MM.1S (cell line): ENCODE results near the gene SLC39A6.
"Not testable (repeated sequence)": the region's sequence is repeated elsewhere in the genome, so short reads cannot be mapped to it uniquely, and the experiment has no call there.

Source experiments
- DNase-seq: peaks from one replicate; pipeline ENCODE4 v3.0.0-alpha.2; 2015
- H2AFZ ChIP-seq: fragments of 300-600 bp; sonication (generic); 2 replicates; pipeline ENCODE4 v1.6.0; 2016; ENCODE audit warnings: antibody characterized with exemption, low read length
- H3F3A ChIP-seq: fragments of 300-600 bp; sonication (generic); 2 replicates; pipeline ENCODE4 v1.6.1; 2016; ENCODE audit warnings: mild to moderate bottlenecking, antibody characterized with exemption, low read length, moderate library complexity, mixed read lengths; ENCODE audit not compliant: insufficient read depth
- H3K27ac ChIP-seq: fragments of 300-600 bp; sonication (generic); 2 replicates; pipeline ENCODE4 v1.5.1; 2016; ENCODE audit warnings: mild to moderate bottlenecking, low read length
- H3K27me3 ChIP-seq: fragments of 300-600 bp; sonication (generic); replicated peaks from 2 replicates; pipeline ENCODE4 v1.6.0; 2016; ENCODE audit warnings: low read length; ENCODE audit not compliant: insufficient read depth
- H3K36me3 ChIP-seq: fragments of 300-600 bp; sonication (generic); replicated peaks from 2 replicates; pipeline ENCODE4 v1.6.1; 2016; ENCODE audit warnings: mild to moderate bottlenecking, low read length, mixed read lengths; ENCODE audit not compliant: insufficient read depth
- H3K4me1 ChIP-seq: fragments of 300-600 bp; sonication (generic); 2 replicates; pipeline ENCODE4 v1.6.1; 2016; ENCODE audit warnings: low read length, mixed read lengths
- H3K4me2 ChIP-seq: fragments of 300-600 bp; sonication (generic); 2 replicates; pipeline ENCODE4 v1.6.0; 2016; ENCODE audit warnings: low read depth, low read length
- H3K4me3 ChIP-seq: fragments of 300-600 bp; sonication (generic); 2 replicates; pipeline ENCODE4 v1.5.1; 2016; ENCODE audit warnings: low read length, mixed read lengths
- H3K79me2 ChIP-seq: fragments of 300-600 bp; sonication (generic); 2 replicates; pipeline ENCODE4 v1.6.1; 2016; ENCODE audit warnings: mixed run types, low read length, mixed read lengths
- H3K9ac ChIP-seq: fragments of 300-600 bp; sonication (generic); 2 replicates; pipeline ENCODE4 v1.6.1; 2016; ENCODE audit warnings: low read length, mixed read lengths
- H3K9me2 ChIP-seq: fragments of 300-600 bp; sonication (generic); replicated peaks from 2 replicates; pipeline ENCODE4 v1.6.1; 2016; ENCODE audit warnings: mild to moderate bottlenecking, low read length, mixed read lengths; ENCODE audit not compliant: insufficient read depth
- H3K9me3 ChIP-seq: fragments of 300-600 bp; sonication (generic); replicated peaks from 2 replicates; pipeline ENCODE4 v1.6.1; 2016; ENCODE audit warnings: mild to moderate bottlenecking, low read length, mixed read lengths; ENCODE audit not compliant: insufficient read depth
- H4K20me1 ChIP-seq: fragments of 300-600 bp; sonication (generic); 2 replicates; pipeline ENCODE4 v1.6.1; 2016; ENCODE audit warnings: mild to moderate bottlenecking, low read length, moderate library complexity, mixed read lengths; ENCODE audit not compliant: insufficient read depth
- EZH2 ChIP-seq: fragments of 300-600 bp; sonication (generic); optimal IDR thresholded peaks from 2 replicates; pipeline ENCODE3; 2017; ENCODE audit warnings: low read depth, mild to moderate bottlenecking, antibody characterized with exemption, low read length, mixed read lengths
- EZH2phosphoT487 ChIP-seq: fragments of 300-600 bp; sonication (generic); IDR thresholded peaks from 2 replicates; pipeline ENCODE4 v1.6.1; 2018; ENCODE audit warnings: antibody characterized with exemption, low read length
- TF ChIP-seq, protein P1 (sequence below): fragments of 300-600 bp; sonication (generic); IDR thresholded peaks from 2 replicates; pipeline ENCODE4 v1.5.1; 2016; ENCODE audit warnings: antibody characterized with exemption, low read length, mixed read lengths

Gene SLC39A6

DNA sequence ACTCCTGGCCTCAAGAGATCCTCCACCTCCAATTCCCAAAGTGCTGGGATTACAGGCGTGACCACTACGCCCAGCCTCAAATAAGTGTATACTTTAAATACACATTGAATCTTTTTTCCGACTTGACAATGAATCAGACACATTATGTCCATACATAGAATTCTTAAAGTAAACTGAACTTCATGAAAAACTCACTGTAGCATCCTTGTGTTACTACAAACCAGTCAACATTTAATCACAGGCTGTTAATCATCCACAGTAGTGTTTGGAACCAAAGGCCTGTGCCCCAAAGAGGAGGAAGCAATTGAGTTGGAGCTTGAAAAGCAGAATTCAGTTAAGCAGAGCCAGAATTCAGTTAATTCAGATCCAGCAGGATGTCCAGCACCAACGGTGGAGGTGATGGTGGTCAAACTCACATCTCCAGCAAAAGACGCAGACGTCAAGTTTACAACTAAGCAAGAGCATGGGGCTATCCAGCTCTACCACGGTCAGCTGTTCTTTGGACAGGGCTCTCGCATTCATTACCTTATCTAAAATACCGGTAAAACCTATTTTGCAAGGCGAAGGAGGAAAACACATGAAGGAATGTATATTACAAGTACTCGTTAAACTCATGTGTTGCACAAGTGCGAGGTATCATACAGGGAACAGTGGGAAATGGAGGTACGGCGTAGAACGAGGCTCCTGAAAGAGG, 1.2 kb downstream of the SLC39A6 start:
- Histone ChIP-seq H3K27ac (no peak overlapping the region), H3K79me2 (peaks cover 48% of the 10 kb centered on the region), H3K4me2 (peak overlapping the region; percentile 78), H3K4me1 (peaks cover 12% of the 10 kb centered on the region; the same call in 1 of the 2 replicates), H3K36me3 (no peaks in the 10 kb centered on the region), H3K4me3 (peak overlapping the region; percentile 96), H3K9me3 (no peaks in the 10 kb centered on the region), H3K9ac (no peak overlapping the region; the same call in 1 of the 2 replicates), H4K20me1 (no peaks in the 10 kb centered on the region; the same call in 1 of the 2 replicates), H3F3A (0 out of 2 replicates have a peak, but pooled peaks cover 3% of the 10 kb centered on the region), H3K9me2 (no peaks in the 10 kb centered on the region), H2AFZ (0 out of 2 replicates have a peak overlapping the region, but pooled peaks have one; percentile 98), H3K27me3 (no peaks in the 10 kb centered on the region)
- no peak for DNase-seq
- no peak for TF ChIP-seq EZH2
- TF ChIP-seq, protein P1, sequence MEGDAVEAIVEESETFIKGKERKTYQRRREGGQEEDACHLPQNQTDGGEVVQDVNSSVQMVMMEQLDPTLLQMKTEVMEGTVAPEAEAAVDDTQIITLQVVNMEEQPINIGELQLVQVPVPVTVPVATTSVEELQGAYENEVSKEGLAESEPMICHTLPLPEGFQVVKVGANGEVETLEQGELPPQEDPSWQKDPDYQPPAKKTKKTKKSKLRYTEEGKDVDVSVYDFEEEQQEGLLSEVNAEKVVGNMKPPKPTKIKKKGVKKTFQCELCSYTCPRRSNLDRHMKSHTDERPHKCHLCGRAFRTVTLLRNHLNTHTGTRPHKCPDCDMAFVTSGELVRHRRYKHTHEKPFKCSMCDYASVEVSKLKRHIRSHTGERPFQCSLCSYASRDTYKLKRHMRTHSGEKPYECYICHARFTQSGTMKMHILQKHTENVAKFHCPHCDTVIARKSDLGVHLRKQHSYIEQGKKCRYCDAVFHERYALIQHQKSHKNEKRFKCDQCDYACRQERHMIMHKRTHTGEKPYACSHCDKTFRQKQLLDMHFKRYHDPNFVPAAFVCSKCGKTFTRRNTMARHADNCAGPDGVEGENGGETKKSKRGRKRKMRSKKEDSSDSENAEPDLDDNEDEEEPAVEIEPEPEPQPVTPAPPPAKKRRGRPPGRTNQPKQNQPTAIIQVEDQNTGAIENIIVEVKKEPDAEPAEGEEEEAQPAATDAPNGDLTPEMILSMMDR: no peak
- no peak for TF ChIP-seq EZH2phosphoT487

DNA sequence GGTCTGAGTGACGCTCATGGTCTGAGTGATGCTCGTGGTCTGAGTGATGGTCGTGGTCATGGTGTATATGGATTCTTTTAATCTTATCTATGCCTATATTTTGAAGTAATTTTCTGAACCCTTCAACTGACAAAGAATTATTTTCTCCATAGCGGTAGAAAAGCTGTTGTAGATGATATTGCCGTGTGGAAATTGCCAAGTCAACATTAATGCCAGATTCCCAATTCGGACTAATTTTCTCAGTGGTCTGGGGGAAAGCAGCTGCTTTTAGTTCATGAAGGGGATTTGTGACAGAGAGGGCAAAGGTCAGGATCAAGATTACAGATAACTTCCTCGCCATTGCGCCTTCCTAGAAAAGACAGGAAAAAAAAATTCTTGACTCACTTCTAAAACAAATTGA, 2.5 kb downstream of the SLC39A6 start:
- Histone ChIP-seq H3K9me3 (no peaks in the 10 kb centered on the region), H2AFZ (no peak overlapping the region), H3K4me3 (no peak overlapping the region), H3K36me3 (no peaks in the 10 kb centered on the region), H3K27ac (no peak overlapping the region), H3K27me3 (no peaks in the 10 kb centered on the region), H3K9me2 (no peaks in the 10 kb centered on the region), H3K4me1 (peaks cover 7% of the 10 kb centered on the region; the same call in 1 of the 2 replicates), H3K4me2 (no peak overlapping the region), H3K9ac (no peak overlapping the region), H4K20me1 (no peaks in the 10 kb centered on the region), H3F3A (0 out of 2 replicates have a peak, but pooled peaks cover 3% of the 10 kb centered on the region), H3K79me2 (peaks cover 35% of the 10 kb centered on the region)
- no peak for DNase-seq
- TF ChIP-seq EZH2 (no peak), EZH2phosphoT487 (no peak)
- TF ChIP-seq, protein P1: no peak

DNA sequence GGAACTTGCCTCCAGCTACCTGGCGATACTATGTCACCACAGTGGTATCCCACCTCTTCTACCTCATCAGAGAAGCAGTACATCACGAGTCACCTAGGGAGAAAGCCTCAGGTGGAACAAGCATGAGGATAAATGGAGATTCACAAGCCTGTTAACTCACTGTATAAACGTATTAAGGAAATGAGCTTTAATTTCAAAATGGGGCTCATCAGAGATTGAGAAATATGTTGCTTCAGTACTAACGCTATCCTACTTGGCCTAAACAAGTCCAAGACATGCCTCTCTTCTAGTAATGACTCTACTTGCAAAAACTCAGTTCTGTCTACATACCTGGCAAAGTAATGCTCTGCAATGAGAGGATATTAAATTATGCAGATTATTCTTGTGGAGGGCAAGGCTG, 4.3 kb downstream of the SLC39A6 start:
- H2AFZ ChIP-seq: no peak overlapping the region
- no peaks in the 10 kb centered on the region for H3K9me2 ChIP-seq
- no peaks in the 10 kb centered on the region for H3K9me3 ChIP-seq
- no peak for DNase-seq
- no peaks in the 10 kb centered on the region for H3K36me3 ChIP-seq
- H3K27ac ChIP-seq: no peak overlapping the region
- 0 out of 2 replicates have a peak, but pooled peaks cover 3% of the 10 kb centered on the region for H3F3A ChIP-seq
- no peak for TF ChIP-seq EZH2phosphoT487
- H3K4me3 ChIP-seq: no peak overlapping the region
- H3K27me3 ChIP-seq: no peaks in the 10 kb centered on the region
- no peaks in the 10 kb centered on the region for H4K20me1 ChIP-seq
- no peak overlapping the region for H3K9ac ChIP-seq
- H3K4me1 ChIP-seq: no peaks in the 10 kb centered on the region
- peaks cover 16% of the 10 kb centered on the region for H3K79me2 ChIP-seq
- no peak overlapping the region for H3K4me2 ChIP-seq

DNA sequence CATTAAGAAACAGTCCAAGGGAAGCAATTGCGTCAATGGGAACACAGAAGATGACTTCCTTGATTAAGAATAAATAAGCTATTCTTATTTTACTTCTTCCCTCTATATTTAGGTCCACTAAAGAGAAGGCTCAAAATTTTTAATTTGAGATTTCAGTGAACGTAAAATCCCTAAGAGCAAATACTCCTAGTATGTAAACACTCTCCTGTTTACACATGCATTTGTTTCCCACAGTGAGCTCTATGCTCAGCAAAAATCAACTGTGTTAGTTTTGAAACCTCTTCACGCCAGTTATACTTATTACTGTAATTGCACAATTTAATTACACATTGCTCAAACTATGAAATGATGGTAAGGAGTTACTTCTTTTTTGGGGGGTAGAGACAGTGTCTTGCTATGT, 8.8 kb downstream of the SLC39A6 start:
- Histone ChIP-seq H3F3A (no peaks in the 10 kb centered on the region), H3K4me2 (no peak overlapping the region), H3K4me1 (no peaks in the 10 kb centered on the region), H3K27me3 (no peaks in the 10 kb centered on the region), H3K4me3 (no peak overlapping the region), H3K9me3 (no peaks in the 10 kb centered on the region), H3K27ac (no peak overlapping the region), H3K9ac (no peak overlapping the region), H3K36me3 (no peaks in the 10 kb centered on the region), H2AFZ (no peak overlapping the region), H4K20me1 (no peaks in the 10 kb centered on the region), H3K9me2 (no peaks in the 10 kb centered on the region), H3K79me2 (no peaks in the 10 kb centered on the region)
- TF ChIP-seq EZH2 (no peak), EZH2phosphoT487 (no peak)
- TF ChIP-seq, protein P1: no peak
- no peak for DNase-seq

DNA sequence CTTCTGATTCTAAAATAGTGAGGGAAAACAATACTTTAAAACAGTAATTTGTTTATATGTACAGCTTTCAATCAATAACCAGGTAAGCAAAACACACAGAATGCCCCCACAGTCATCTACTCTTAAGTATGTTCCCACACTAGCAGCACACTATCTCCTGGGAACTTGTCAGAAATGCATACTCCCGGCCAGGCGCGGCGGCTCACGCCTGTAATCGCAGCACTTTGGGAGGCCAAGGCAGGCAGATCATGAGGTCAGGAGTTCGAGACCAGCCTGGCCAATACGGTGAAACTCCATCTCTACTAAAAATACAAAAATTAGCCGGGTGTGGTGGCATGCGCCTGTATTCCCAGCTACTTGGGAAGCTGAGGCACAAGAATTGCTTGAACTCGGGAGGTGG, 12.4 kb downstream of the SLC39A6 start:
- H3F3A ChIP-seq, H3K27me3 ChIP-seq, H3K4me2 ChIP-seq, H3K4me1 ChIP-seq, H3K9ac ChIP-seq, H3K27ac ChIP-seq, H3K9me3 ChIP-seq, H3K36me3 ChIP-seq, DNase-seq, H3K4me3 ChIP-seq, H3K9me2 ChIP-seq, H2AFZ ChIP-seq, H4K20me1 ChIP-seq, H3K79me2 ChIP-seq: not testable (repeated sequence)
